ENCODE data around the gene FLYWCH1.

FLYWCH1 gene

GRCh38 chr16:2911638-2912329 is at the start of gene FLYWCH1:
Gene FLYWCH1, plus strand, starts transcription at chr16:2911931. Its CDS starts 17,755 bp downstream, at chr16:2929686.
- DNase-seq, result peak; percentile 98 to 99

- no peak for DNase-seq
Observed at GRCh38 chr16:2865651-2866050, 46.1 kb upstream of the FLYWCH1 start.

- no peak for DNase-seq
Observed at GRCh38 chr16:2866431-2866830, 45.3 kb upstream of the FLYWCH1 start.

GRCh38 chr16:2867661-2867986 is 44.1 kb upstream of the FLYWCH1 start:
- no peak for DNase-seq

GRCh38 chr16:2867987-2868789 is 43.5 kb upstream of the FLYWCH1 start:
- peak; percentile 90 for DNase-seq

GRCh38 chr16:2871926-2872325 is 39.8 kb upstream of the FLYWCH1 start:
- no peak for DNase-seq

GRCh38 chr16:2874032-2874911 is 37.5 kb upstream of the FLYWCH1 start:
- no peak for DNase-seq

GRCh38 chr16:2874912-2875362 is 36.8 kb upstream of the FLYWCH1 start:
- peak; percentile 42 to 48 for DNase-seq

GRCh38 chr16:2879854-2880508 is 31.8 kb upstream of the FLYWCH1 start:
- DNase-seq, result no peak

- DNase-seq, result no peak
Observed at GRCh38 chr16:2881783-2882649, 29.7 kb upstream of the FLYWCH1 start.

- peak; percentile 98 to 99 for DNase-seq
Observed at GRCh38 chr16:2882650-2883457, 28.9 kb upstream of the FLYWCH1 start, which contains the start of gene FLYWCH2. Gene FLYWCH2, plus strand, starts transcription at chr16:2883215. Its CDS starts 13,235 bp downstream, at chr16:2896450.

GRCh38 chr16:2883458-2883908 is 28.2 kb upstream of the FLYWCH1 start:
- DNase-seq, result no peak

GRCh38 chr16:2884041-2884451 is 27.7 kb upstream of the FLYWCH1 start:
- DNase-seq, result no peak

GRCh38 chr16:2894231-2894630 is 17.5 kb upstream of the FLYWCH1 start:
- DNase-seq, result no peak

- DNase-seq, result no peak
Observed at GRCh38 chr16:2895813-2896212, 15.9 kb upstream of the FLYWCH1 start.

GRCh38 chr16:2896480-2897010 is 15.2 kb upstream of the FLYWCH1 start:
- no peak for DNase-seq

GRCh38 chr16:2897110-2897509 is 14.6 kb upstream of the FLYWCH1 start:
- no peak for DNase-seq

- no peak for DNase-seq
Observed at GRCh38 chr16:2898831-2899563, 12.7 kb upstream of the FLYWCH1 start.

- no peak for DNase-seq
Observed at GRCh38 chr16:2899564-2900072, 12.1 kb upstream of the FLYWCH1 start.
